ENCODE results near the gene SGIP1.
"Not testable (repeated sequence)": the region's sequence is repeated elsewhere in the genome, so short reads cannot be mapped to it uniquely, and the experiment has no call there.

The SGIP1 gene

GRCh38 chr1:66552287-66552686, 18.3 kb downstream of the SGIP1 start:
- no peak for DNase-seq
- intact Hi-C loops (cut with DNase I) = loop anchor here (10.0 kb wide), 1 partner anchor 103 kb away; no protein-coding TSS in a partner anchor

DNA sequence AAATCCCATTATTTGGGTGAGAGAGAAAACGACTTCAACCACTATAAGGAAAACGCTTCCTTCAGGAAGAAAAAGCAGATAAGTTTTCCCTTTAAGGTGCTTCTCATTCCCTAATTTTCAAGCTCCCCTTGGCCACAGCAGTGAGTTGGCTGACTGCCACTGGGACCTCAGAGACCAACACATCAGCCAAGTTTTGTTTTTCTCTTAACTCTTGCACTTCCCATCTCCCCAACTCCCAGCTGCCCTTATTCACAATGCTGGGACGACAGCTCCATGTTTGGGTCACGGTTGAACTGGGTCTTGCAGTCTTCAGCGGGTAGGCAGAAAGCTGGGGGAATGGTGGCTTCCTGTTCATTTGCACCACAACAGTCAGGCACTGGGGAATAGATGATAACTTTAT, 18.9 kb downstream of the SGIP1 start:
- DNase-seq = peak in 2 of 10 donors; percentile 15 to 80
- intact Hi-C loops (cut with DNase I) = loop anchor here (10.0 kb wide), 1 partner anchor 102 kb away; no protein-coding TSS in a partner anchor

- intact Hi-C loops (cut with DNase I) = loop anchor here (10.0 kb wide), 1 partner anchor 101 kb away; no protein-coding TSS in a partner anchor
- DNase-seq = no peak
Observed at GRCh38 chr1:66553846-66554245, 19.9 kb downstream of the SGIP1 start.

- intact Hi-C loops (cut with DNase I) = loop anchor here (10.0 kb wide), 1 partner anchor 99 kb away; no protein-coding TSS in a partner anchor
- DNase-seq = peak in 9 of 10 donors; percentile 4 to 82 (median 28)
Observed at GRCh38 chr1:66556161-66556611, 22.2 kb downstream of the SGIP1 start.

DNA sequence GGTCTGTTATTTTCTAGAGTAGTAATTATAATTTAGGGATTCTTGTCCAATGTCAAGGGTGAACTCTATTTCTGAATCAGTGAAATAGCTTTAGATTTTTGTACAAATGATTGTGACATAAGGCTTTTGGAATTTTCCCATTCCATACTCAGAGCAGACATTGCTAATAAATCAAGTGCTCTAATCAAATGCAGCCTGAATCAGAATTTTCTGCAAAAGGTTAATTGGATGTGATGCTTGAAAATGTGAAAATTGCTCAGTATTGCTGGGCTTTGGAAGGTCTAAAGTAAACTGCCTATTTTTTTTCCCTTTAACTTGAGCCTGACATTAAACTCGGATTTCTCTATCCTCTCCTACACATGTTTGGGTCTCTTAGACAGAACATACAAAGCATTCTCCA, 23.2 kb downstream of the SGIP1 start:
- DNase-seq = no peak
- intact Hi-C loops (cut with DNase I) = loop anchor here (10.0 kb wide), 1 partner anchor 98 kb away; no protein-coding TSS in a partner anchor

GRCh38 chr1:66559517-66559916, 25.6 kb downstream of the SGIP1 start:
- intact Hi-C loops (cut with DNase I) = loop anchor here (10.0 kb wide), 1 partner anchor 95 kb away; no protein-coding TSS in a partner anchor
- DNase-seq = no peak

DNA sequence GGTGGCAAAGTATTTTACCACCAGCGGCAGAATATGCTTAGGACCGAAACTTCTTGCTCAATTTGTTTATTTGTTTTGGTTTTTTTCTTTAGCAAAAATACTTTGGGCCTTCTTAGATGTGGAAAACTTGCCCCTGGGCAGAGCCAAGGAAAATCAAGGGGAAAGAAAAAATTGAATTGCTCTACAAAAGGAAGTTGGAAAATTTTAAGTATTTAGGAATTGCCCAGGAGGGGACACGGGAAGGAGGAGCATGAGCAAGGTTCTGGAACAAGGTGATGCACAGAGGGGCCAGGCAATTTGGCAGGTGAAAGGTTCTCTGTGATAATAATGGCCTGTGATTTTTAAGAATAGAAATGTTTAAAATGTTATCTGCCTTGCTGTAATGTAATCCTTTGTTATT, 28.6 kb downstream of the SGIP1 start:
- DNase-seq = no peak
- intact Hi-C loops (cut with DNase I) = no loop called here

- intact Hi-C loops (cut with DNase I) = no loop called here
- DNase-seq = no peak
Observed at GRCh38 chr1:66563094-66563800, 29.3 kb downstream of the SGIP1 start.

DNA sequence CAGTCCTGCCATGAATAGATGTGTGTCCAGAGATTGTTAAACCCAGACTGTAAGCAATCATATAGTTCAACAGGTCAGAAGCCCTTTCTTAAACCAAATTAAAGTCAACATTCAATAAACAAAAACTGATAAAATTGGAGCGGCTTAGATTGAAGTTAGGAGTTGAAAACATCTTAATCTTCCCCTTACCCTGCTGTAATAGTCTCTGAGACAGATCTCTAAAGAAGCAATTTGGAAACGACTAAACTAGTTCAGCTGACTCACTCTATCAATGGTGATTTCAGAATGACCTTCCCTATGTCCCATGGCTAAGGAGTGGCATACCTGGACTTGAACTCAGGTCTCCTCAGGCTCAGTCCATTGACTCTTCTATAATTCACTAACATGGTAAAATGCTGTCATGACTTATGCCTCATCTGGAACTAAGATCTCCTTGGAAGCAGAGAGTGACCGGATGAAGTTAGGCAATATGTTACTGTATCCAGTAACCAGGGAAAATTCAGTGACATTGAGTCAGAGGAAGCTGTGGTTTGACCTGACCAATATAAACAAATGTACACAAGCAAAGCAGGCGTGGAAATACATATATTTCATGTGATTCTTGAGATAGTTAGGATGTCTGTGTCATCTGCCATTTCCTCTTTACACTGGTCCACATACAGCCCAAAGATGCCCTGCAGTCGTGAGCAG, 30.1 kb downstream of the SGIP1 start:
- no peak for DNase-seq
- intact Hi-C loops (cut with DNase I) = no loop called here

DNA sequence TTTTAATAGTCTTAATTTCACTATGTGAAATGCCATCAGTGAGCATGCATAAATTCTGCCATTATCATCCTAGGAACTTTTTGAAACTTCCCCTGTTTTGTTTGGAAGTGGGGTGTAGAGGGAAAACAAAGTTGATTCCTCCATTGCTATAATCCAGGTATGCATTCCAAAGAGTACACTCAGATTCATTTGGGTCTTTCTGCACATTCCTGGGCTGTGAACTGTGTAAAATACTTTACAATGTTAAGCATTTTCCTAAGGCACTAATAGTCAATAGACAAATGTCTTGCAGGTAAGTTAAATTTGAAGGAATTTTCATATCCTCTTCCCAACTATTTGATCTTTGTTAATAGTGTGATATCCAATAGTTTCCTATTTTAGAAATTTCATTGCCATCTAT, 36.2 kb downstream of the SGIP1 start:
- intact Hi-C loops (cut with DNase I) = no loop called here
- no peak for DNase-seq

DNA sequence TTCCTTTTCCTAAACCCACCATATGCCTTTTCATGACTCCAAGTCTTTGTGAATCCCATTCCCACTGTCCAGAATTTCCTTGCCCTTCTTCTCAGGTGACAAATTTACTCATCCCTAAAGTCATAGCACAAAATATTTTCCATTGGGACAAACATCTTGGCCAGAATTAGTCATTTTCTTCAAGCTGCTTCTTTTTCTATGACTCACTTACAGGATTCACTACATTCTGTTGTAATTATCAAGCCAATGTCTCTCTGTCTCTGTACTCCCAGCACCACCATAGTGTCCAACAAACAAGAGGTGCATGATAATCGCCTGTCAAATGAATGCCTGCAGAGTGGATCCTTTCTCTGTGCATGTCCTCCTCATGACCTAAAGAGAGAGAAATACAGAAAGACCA, 37.8 kb downstream of the SGIP1 start:
- DNase-seq = no peak

DNA sequence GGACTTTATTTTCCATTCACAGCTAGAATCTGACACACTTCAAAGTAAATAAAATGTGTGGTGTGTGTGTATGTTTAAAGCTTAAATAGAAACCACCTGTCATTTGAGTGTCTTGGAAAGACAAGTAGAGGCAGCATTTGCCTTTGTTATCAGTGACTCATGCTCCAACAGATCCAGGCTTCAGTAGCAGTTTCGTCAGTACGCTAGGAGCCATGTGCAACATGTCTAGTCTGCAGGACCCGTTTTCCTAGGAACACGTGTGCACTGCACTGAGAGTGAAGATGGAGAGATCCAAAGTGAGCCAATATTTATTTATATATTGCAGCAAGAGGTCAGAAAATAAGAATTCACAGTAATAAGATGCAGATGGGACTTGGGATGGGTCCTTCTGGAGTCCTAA, 41.8 kb downstream of the SGIP1 start:
- no peak for DNase-seq
- intact Hi-C loops (cut with DNase I) = no loop called here

More for the DNA sequence above, 37.8 kb downstream of the SGIP1 start:
- intact Hi-C loops (cut with DNase I) = no loop called here

- DNase-seq = peak in 4 of 10 donors; percentile 16 to 75 (median 49)
- intact Hi-C loops (cut with DNase I) = no loop called here
Observed at GRCh38 chr1:66576645-66577044, 42.7 kb downstream of the SGIP1 start.

GRCh38 chr1:66578841-66579240, 44.9 kb downstream of the SGIP1 start:
- intact Hi-C loops (cut with DNase I) = no loop called here
- no peak for DNase-seq

GRCh38 chr1:66580081-66580480, 46.1 kb downstream of the SGIP1 start:
- intact Hi-C loops (cut with DNase I) = no loop called here
- no peak for DNase-seq

- DNase-seq = no peak
Observed at GRCh38 chr1:66583021-66583420, 49.1 kb downstream of the SGIP1 start.

GRCh38 chr1:66585002-66585401, 51.0 kb downstream of the SGIP1 start:
- intact Hi-C loops (cut with DNase I) = no loop called here
- DNase-seq = no peak

More at GRCh38 chr1:66583021-66583420, 49.1 kb downstream of the SGIP1 start:
- intact Hi-C loops (cut with DNase I) = no loop called here

DNA sequence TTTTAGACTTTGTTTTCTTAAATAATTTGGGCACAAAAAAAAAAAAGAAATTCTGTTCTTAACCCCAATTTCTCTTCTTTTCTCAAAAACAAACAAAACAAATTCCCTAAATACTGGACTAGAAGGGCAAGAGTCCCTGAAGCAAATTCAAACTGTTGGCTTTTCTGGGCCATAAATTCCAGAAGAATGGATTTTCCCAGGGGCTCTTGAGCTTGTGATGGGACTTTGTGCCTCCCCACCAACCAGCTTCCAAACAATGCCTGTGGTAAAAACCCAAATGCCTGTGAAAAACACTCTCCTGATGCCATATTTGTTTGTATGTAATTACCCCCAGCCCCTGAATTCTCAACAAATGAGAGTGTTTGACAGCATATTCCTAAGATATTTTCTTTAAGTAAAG, 55.4 kb downstream of the SGIP1 start:
- no peak for DNase-seq
- intact Hi-C loops (cut with DNase I) = no loop called here

GRCh38 chr1:66592106-66592507, 58.2 kb downstream of the SGIP1 start:
- intact Hi-C loops (cut with DNase I); DNase-seq: not testable (repeated sequence)

DNA sequence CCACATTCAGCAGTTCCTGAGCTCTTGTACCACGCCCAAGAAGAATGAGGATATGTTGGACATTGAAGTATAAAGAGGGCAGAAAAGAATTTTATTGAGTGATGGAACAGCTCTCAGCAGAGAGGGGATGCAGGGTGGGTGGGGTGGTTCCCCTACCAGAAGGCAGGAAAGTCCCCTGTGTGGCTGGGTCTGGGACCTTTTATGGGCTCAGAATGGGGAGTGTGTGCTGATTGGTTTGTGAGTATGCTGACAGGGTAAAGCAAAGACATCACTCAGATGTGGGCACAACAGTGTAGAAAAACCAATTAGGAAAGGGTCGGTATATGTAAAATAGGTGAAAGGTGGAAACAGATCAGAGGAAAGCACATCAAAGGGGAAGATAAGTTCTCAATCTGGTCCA, 62.2 kb downstream of the SGIP1 start:
- intact Hi-C loops (cut with DNase I) = no loop called here
- DNase-seq = no peak

GRCh38 chr1:66597500-66597899, 63.5 kb downstream of the SGIP1 start:
- no peak for DNase-seq
- intact Hi-C loops (cut with DNase I) = no loop called here

DNA sequence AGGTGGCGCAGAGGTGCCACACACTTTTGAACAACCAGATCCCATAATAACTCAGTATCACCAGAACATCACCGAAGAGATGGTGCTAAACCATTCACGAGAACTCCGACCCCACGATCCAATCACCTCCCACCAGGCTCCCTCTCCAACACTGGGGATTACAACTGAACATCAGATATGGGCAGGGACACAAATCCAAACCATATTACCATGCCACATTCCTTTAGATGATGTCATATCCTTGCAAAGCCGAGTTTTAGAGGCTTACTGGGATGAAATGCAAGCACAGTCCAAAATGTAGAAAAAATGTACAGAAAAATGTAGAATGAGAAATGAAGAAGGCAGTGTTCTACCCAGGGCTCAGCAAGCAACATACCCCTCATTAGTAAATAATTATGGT, 64.7 kb downstream of the SGIP1 start:
- intact Hi-C loops (cut with DNase I) = no loop called here
- DNase-seq = no peak
